Ishikawa (cell line): ENCODE data around the gene ATG101.
A peak's percentile ranks its signal among the peaks of the same experiment; 100 is the strongest.

ENCODE experiments used
- CEBPB ChIP-seq: IDR thresholded peaks from 2 replicates; pipeline ENCODE4 v1.6.1; 2012
- CREB1 ChIP-seq: IDR thresholded peaks from 2 replicates; pipeline ENCODE4 v1.6.1; 2012; ENCODE audit warnings: low read depth
- EGR1 ChIP-seq: IDR thresholded peaks from 2 replicates; pipeline ENCODE4 v1.6.1; 2012
- EP300 ChIP-seq: IDR thresholded peaks from 2 replicates; pipeline ENCODE4 v1.6.1; 2012; ENCODE audit warnings: borderline replicate concordance
- FOXM1 ChIP-seq: IDR thresholded peaks from 2 replicates; pipeline ENCODE4 v1.6.1; 2012; ENCODE audit warnings: low read depth, borderline replicate concordance
- NFIC ChIP-seq: IDR thresholded peaks from 2 replicates; pipeline ENCODE4 v1.6.1; 2012
- RAD21 ChIP-seq: IDR thresholded peaks from 2 replicates; pipeline ENCODE4 v1.6.1; 2012; ENCODE audit warnings: low read depth
- TAF1 ChIP-seq: IDR thresholded peaks from 2 replicates; pipeline ENCODE4 v1.6.1; 2012; ENCODE audit warnings: low read depth, mild to moderate bottlenecking
- TCF12 ChIP-seq: IDR thresholded peaks from 2 replicates; pipeline ENCODE4 v1.6.1; 2012; ENCODE audit warnings: low read depth
- TEAD4 ChIP-seq: IDR thresholded peaks from 2 replicates; pipeline ENCODE4 v1.6.1; 2012
- YY1 ChIP-seq: IDR thresholded peaks from 2 replicates; pipeline ENCODE4 v1.6.1; 2012; ENCODE audit warnings: low read depth
- ZBTB7A ChIP-seq: IDR thresholded peaks from 2 replicates; pipeline ENCODE4 v1.6.1; 2012; ENCODE audit warnings: low read depth
- TF ChIP-seq, protein P1 (sequence below): IDR thresholded peaks from 2 replicates; pipeline ENCODE4 v1.6.1; 2012; ENCODE audit warnings: low read depth, mild to moderate bottlenecking
- TF ChIP-seq, protein P2 (sequence below): IDR thresholded peaks from 2 replicates; pipeline ENCODE4 v1.6.1; 2012
- TF ChIP-seq, protein P3 (sequence below): IDR thresholded peaks from 2 replicates; pipeline ENCODE4 v1.6.1; 2012

Gene ATG101

DNA sequence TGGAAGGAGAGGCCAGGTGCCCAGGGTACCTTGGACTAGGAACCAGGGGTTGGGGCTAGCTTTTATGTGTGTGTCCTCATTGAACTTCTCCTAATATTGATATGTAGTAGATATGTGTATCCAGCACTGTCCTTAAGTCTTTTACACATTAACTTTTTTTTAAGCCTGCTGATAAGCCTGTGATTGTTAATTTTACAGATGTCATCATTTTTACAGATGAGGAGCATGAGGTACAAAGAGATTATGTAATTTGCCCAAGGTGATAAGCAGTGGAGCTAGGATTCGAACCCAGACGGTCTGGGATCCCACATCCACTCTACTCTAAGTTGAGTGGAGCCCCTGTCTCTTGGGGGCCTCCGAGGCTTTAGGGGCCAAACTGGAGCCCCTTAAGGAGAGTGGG, 28.7 kb upstream of the ATG101 start:
- no peak for TF ChIP-seq ZBTB7A
- no peak for TF ChIP-seq FOXM1
- no peak for TF ChIP-seq NFIC
- no peak for TF ChIP-seq YY1
- TF ChIP-seq, protein P1, sequence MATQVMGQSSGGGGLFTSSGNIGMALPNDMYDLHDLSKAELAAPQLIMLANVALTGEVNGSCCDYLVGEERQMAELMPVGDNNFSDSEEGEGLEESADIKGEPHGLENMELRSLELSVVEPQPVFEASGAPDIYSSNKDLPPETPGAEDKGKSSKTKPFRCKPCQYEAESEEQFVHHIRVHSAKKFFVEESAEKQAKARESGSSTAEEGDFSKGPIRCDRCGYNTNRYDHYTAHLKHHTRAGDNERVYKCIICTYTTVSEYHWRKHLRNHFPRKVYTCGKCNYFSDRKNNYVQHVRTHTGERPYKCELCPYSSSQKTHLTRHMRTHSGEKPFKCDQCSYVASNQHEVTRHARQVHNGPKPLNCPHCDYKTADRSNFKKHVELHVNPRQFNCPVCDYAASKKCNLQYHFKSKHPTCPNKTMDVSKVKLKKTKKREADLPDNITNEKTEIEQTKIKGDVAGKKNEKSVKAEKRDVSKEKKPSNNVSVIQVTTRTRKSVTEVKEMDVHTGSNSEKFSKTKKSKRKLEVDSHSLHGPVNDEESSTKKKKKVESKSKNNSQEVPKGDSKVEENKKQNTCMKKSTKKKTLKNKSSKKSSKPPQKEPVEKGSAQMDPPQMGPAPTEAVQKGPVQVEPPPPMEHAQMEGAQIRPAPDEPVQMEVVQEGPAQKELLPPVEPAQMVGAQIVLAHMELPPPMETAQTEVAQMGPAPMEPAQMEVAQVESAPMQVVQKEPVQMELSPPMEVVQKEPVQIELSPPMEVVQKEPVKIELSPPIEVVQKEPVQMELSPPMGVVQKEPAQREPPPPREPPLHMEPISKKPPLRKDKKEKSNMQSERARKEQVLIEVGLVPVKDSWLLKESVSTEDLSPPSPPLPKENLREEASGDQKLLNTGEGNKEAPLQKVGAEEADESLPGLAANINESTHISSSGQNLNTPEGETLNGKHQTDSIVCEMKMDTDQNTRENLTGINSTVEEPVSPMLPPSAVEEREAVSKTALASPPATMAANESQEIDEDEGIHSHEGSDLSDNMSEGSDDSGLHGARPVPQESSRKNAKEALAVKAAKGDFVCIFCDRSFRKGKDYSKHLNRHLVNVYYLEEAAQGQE = no peak
- TF ChIP-seq TAF1 = no peak
- TF ChIP-seq CREB1 = no peak
- TF ChIP-seq, protein P2, sequence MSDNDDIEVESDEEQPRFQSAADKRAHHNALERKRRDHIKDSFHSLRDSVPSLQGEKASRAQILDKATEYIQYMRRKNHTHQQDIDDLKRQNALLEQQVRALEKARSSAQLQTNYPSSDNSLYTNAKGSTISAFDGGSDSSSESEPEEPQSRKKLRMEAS = no peak
- no peak for TF ChIP-seq EGR1

DNA sequence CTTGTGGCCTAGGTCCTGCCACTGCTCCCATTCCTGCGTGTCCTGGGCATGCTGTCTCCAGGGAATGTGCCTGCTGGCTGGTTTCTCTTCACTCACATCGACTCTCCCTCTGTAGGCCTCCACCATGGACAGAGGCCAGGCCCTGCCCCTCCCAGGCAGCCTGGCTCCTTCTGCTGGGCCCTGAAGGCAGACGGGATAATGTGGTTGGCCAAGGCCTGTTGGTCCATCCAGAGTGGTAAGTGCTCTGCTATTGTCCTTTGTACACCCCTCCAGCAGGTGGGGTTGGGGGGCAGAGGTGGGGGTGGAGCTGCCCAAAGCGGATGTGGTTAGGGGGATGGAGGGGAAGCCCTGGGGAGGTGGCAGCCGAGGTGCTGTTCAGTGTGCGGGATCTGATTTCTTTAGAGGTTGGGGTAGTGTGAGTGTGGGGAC, 28.1 kb upstream of the ATG101 start:
- TF ChIP-seq, protein P1 = peak; percentile 87
- TF ChIP-seq TEAD4 = no peak

DNA sequence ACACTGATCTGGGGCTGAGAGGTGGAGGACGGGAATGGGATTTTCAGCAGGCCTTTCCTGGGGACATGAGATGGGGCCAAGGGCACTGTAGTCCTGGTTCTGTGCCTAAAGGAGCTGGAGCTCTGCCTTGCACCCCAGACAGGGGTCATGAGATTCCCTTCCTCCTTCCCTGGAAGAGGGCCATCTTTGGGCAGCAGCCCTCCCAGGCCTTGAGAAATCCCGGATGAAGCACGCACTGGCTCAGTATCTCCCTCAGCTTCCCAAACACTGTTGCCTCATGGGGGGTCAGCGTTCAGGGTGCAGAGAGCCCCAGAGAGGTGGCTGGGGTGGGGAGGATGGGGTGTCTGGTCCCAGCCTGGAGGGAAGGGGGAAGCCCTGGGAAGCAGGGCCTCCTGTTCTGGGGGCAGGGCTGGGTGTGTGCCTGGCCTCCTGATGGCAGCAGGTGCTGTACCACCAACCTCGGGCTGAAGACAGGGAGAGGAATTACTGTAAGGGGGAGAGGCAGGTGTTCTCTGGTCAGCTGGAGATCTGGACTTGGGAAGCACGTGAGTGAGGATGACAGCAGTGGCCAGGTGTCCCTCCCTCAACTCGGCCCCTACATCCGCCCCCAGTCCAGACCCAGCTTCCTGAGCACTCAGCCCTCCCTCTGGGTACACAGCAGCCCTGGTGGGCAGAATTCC, 26.9 kb upstream of the ATG101 start:
- TF ChIP-seq TCF12 (no peak), ZBTB7A (no peak), EGR1 (no peak), TAF1 (no peak), RAD21 (no peak), TEAD4 (no peak)
- TF ChIP-seq, protein P3, sequence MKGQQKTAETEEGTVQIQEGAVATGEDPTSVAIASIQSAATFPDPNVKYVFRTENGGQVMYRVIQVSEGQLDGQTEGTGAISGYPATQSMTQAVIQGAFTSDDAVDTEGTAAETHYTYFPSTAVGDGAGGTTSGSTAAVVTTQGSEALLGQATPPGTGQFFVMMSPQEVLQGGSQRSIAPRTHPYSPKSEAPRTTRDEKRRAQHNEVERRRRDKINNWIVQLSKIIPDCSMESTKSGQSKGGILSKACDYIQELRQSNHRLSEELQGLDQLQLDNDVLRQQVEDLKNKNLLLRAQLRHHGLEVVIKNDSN = no peak
- TF ChIP-seq, protein P1 = no peak
- TF ChIP-seq, protein P2 = no peak

DNA sequence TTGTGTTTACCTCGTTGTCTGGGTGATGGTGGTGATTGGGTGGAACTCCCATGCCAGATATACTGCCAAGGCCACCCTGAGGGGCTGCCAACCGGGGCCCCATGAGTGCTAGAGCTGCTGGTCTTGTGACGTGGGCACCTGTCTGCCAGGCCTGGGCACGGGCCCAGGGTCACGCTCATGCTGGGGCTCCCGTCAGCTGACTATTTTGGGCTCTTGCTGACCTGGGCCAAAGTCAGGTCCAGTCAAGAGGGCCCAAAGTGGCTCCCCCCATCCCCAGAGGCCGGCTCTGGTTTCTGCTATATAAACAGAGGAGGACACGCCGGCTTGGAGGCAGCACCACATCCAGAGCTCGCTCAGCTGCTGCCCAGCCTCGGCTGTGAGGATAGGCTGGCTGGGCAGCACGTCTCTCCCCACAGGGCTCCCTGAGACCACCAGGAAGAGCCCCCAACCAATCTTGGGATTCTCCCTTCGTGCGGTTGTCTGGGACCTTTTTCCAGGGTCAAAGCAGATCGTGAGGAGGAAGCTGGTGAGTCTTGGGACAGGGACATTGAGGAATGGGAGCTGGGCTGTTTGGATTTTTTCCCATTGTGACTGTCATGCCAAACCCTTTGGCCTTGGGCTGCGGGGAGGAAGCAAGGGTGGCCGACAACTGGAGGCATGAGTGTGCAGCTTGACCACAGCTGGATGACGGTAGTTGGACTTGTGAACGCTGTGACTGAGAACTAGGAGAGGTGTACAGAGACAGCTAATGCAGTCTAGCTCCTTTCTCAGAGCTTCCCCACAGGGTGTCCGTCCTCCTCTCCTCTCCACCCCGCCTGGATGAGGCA, 26.2 kb upstream of the ATG101 start:
- no peak for TF ChIP-seq CEBPB
- TF ChIP-seq, protein P3 = no peak
- TF ChIP-seq FOXM1 = no peak
- no peak for TF ChIP-seq NFIC
- TF ChIP-seq, protein P1 = no peak
- no peak for TF ChIP-seq TCF12
- TF ChIP-seq ZBTB7A = no peak
- TF ChIP-seq, protein P2 = no peak
- no peak for TF ChIP-seq YY1
- TF ChIP-seq EP300 = no peak
- no peak for TF ChIP-seq TAF1
- no peak for TF ChIP-seq TEAD4
